ENCODE measurements around the gene COLEC12. TPM values are rescaled to one million over a fixed set of nuclear protein-coding genes. Genes with fewer than 3 reads are reported as not detected.

Gene COLEC12
- total and polyA plus RNA-seq, 2 donors (not counting 3 experiments of a cell fraction or from before 2014, with no cell fraction given): 8.0 to 17.1 TPM

- CTCF ChIA-PET: interaction anchor here (1.5 kb wide), 1 partner anchor 26 kb away, joined by 5 read pairs; no protein-coding TSS in a partner anchor
- Histone ChIP-seq H3K9me1 (replicated peaks; ENCODE audit: control insufficient read depth, extremely low read depth, insufficient read depth, low read length) (no peaks in the 10 kb centered on the region), H4K20me1 (replicated peaks; ENCODE audit: control insufficient read depth, extremely low read depth, insufficient read depth, low read length) (no peaks in the 10 kb centered on the region), H3K27ac (ENCODE audit: insufficient read depth, low read depth, low read length) (no peak overlapping the region), H2AFZ (ENCODE audit: low read depth, low read length) (no peak overlapping the region), H3K36me3 (ENCODE audit: control insufficient read depth in 2 of 2, extremely low read depth in 1 of 2, insufficient read depth in 2 of 2, low read length in 2 of 2) (no peaks in the 10 kb centered on the region), H3K4me3 (replicated peaks in 1 of 3; ENCODE audit: insufficient read depth in 1 of 3, low read depth in 1 of 3, low read length in 3 of 3) (no peak overlapping the region), H3K9ac (replicated peaks; ENCODE audit: extremely low read depth, insufficient read depth, low read length) (no peak overlapping the region), H3K27me3 (ENCODE audit: control insufficient read depth in 2 of 2, insufficient read depth in 2 of 2, low read length in 2 of 2) (no peaks in the 10 kb centered on the region), H3K9me3 (replicated peaks; ENCODE audit: control insufficient read depth, insufficient read depth, low read length) (no peaks in the 10 kb centered on the region), H3K4me1 (ENCODE audit: control insufficient read depth, extremely low read depth, insufficient read depth, low read length) (peaks cover 37% of the 10 kb centered on the region), H3K79me2 (ENCODE audit: control insufficient read depth, insufficient read depth, low read length) (no peaks in the 10 kb centered on the region), H3K4me2 (ENCODE audit: insufficient read depth, low read length) (no peak overlapping the region)
- no TSS peak for BruUV-seq (replicated peaks)
- intact Hi-C loops (cut with micrococcal nuclease): loop anchor here (5.0 kb wide), 2 partner anchors 103 to 178 kb away; no protein-coding TSS in a partner anchor
- POLR2A ChIA-PET: no interaction called here
- no peak for TF ChIP-seq EZH2 (IDR thresholded peaks at IDR 0.05; ENCODE audit: borderline replicate concordance, low read depth, low read length, severe bottlenecking)
- no peak for TF ChIP-seq JUN (IDR thresholded peaks at IDR 0.05; ENCODE audit: borderline replicate concordance, insufficient read depth, insufficient read length, low read depth)
- no peak for TF ChIP-seq MAX (IDR thresholded peaks at IDR 0.05; ENCODE audit: insufficient read depth, insufficient read length)
- no peak for TF ChIP-seq POLR2AphosphoS5 (IDR thresholded peaks at IDR 0.05; ENCODE audit: insufficient read depth, low read depth, low read length)
- TF ChIP-seq MYC (IDR thresholded peaks at IDR 0.05; ENCODE audit: low read depth, low read length): no peak
- no peak for TF ChIP-seq GATA2 (IDR thresholded peaks at IDR 0.05; ENCODE audit: insufficient read depth, insufficient read length, low read depth, low read length)
- dilution Hi-C loops (cut with MboI; ENCODE audit: extremely low pct_ligation_motif_present, low sequenced_read_pairs): no loop called here
- DNase-seq (ENCODE audit: low read depth, low spot score): no peak
- no peak for FAIRE-seq
These were observed 180.8 kb downstream of the COLEC12 start for GRCh38 chr18:319720-320119.

DNA sequence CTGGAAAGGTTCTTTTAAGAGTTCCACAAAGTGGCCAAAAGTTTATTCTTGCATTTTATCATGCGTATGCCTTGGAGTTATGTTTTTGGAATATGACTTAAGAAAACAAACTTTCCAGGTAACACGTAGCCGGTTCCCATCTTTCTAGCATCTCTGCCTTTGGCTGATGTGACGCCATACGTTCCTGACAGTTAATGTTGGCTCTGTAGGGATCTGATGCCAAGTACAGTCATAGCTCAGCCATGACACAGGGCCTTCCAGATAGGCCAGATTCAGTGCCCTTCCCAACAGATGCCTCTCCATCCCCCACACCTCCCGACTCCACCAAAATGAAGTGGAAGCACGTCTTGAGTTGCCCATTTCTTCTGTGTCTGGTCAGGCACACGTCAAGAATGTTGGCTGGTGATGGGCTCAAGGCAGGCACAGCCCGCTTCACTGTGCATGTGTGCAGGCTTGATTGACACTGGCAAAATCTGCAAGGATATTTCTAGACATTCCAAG, 181.7 kb downstream of the COLEC12 start:
- peak; percentile 57 for FAIRE-seq
- intact Hi-C loops (cut with micrococcal nuclease): no loop called here

More for the DNA sequence above, 181.7 kb downstream of the COLEC12 start:
- Histone ChIP-seq H3K9me1 (replicated peaks; ENCODE audit: control insufficient read depth, extremely low read depth, insufficient read depth, low read length) (no peaks in the 10 kb centered on the region), H3K27ac (ENCODE audit: insufficient read depth, low read depth, low read length) (no peak overlapping the region), H4K20me1 (replicated peaks; ENCODE audit: control insufficient read depth, extremely low read depth, insufficient read depth, low read length) (no peaks in the 10 kb centered on the region), H3K4me2 (ENCODE audit: insufficient read depth, low read length) (no peak overlapping the region), H3K4me1 (ENCODE audit: control insufficient read depth, extremely low read depth, insufficient read depth, low read length) (peaks cover 33% of the 10 kb centered on the region), H3K4me3 (replicated peaks in 1 of 3; ENCODE audit: insufficient read depth in 1 of 3, low read depth in 1 of 3, low read length in 3 of 3) (no peak overlapping the region), H3K9ac (replicated peaks; ENCODE audit: extremely low read depth, insufficient read depth, low read length) (no peak overlapping the region), H3K36me3 (ENCODE audit: control insufficient read depth in 2 of 2, extremely low read depth in 1 of 2, insufficient read depth in 2 of 2, low read length in 2 of 2) (no peaks in the 10 kb centered on the region), H3K27me3 (ENCODE audit: control insufficient read depth in 2 of 2, insufficient read depth in 2 of 2, low read length in 2 of 2) (no peaks in the 10 kb centered on the region), H2AFZ (ENCODE audit: low read depth, low read length) (no peak overlapping the region), H3K79me2 (ENCODE audit: control insufficient read depth, insufficient read depth, low read length) (no peaks in the 10 kb centered on the region), H3K9me3 (replicated peaks; ENCODE audit: control insufficient read depth, insufficient read depth, low read length) (no peaks in the 10 kb centered on the region)
- CTCF ChIA-PET: no interaction called here
- TF ChIP-seq MAX (IDR thresholded peaks at IDR 0.05; ENCODE audit: insufficient read depth, insufficient read length) (no peak), JUN (IDR thresholded peaks at IDR 0.05; ENCODE audit: borderline replicate concordance, insufficient read depth, insufficient read length, low read depth) (no peak), POLR2A (IDR thresholded peaks at IDR 0.05; ENCODE audit: low read depth, low read length) (no peak), GATA2 (IDR thresholded peaks at IDR 0.05; ENCODE audit: insufficient read depth, insufficient read length, low read depth, low read length) (no peak), FOS (IDR thresholded peaks at IDR 0.05; ENCODE audit: borderline replicate concordance, insufficient read depth, low read length) (no peak), MYC (IDR thresholded peaks at IDR 0.05; ENCODE audit: low read depth, low read length) (no peak), POLR2AphosphoS5 (IDR thresholded peaks at IDR 0.05; ENCODE audit: insufficient read depth, low read depth, low read length) (no peak), EZH2 (IDR thresholded peaks at IDR 0.05; ENCODE audit: borderline replicate concordance, low read depth, low read length, severe bottlenecking) (no peak)
- TF ChIP-seq, protein P1, sequence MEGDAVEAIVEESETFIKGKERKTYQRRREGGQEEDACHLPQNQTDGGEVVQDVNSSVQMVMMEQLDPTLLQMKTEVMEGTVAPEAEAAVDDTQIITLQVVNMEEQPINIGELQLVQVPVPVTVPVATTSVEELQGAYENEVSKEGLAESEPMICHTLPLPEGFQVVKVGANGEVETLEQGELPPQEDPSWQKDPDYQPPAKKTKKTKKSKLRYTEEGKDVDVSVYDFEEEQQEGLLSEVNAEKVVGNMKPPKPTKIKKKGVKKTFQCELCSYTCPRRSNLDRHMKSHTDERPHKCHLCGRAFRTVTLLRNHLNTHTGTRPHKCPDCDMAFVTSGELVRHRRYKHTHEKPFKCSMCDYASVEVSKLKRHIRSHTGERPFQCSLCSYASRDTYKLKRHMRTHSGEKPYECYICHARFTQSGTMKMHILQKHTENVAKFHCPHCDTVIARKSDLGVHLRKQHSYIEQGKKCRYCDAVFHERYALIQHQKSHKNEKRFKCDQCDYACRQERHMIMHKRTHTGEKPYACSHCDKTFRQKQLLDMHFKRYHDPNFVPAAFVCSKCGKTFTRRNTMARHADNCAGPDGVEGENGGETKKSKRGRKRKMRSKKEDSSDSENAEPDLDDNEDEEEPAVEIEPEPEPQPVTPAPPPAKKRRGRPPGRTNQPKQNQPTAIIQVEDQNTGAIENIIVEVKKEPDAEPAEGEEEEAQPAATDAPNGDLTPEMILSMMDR (IDR thresholded peaks at IDR 0.05; ENCODE audit: extremely low read depth in 1 of 2, insufficient read depth in 1 of 2, low read depth in 1 of 2, low read length in 2 of 2): no peak
- no peak for DNase-seq (ENCODE audit: low read depth, low spot score)
- no TSS peak for BruUV-seq (replicated peaks)
- POLR2A ChIA-PET: no interaction called here
- dilution Hi-C loops (cut with MboI; ENCODE audit: extremely low pct_ligation_motif_present, low sequenced_read_pairs): no loop called here
